Keratinocyte (primary cell): ENCODE measurements around the gene HS3ST2. TPM values are rescaled to one million over a fixed set of nuclear protein-coding genes. Genes with fewer than 3 reads are reported as not detected.
A peak's percentile ranks its signal among the peaks of the same experiment; 100 is the strongest.

Experiments
- DNase-seq: peaks from one replicate; pipeline ENCODE4 v3.0.0-alpha.2; 2011; ENCODE audit warnings: low read depth, missing footprints, low spot score
- FAIRE-seq: peaks from 2 replicates; lab custom pipeline; 2011; peaks lifted over from hg19 to GRCh38; lab: Jason Lieb, UNC
- H2AFZ ChIP-seq: 2 replicates; pipeline ENCODE4 v1.6.0; 2012; ENCODE audit warnings: low read length, control low read depth, inconsistent platforms; ENCODE audit not compliant: control insufficient read depth
- H3K27ac ChIP-seq: 2 replicates; pipeline ENCODE4 v1.5.1; 2011; ENCODE audit warnings: low read length; ENCODE audit not compliant: control insufficient read depth, insufficient read depth
- H3K27me3 ChIP-seq: 3 replicates; pipeline ENCODE4 v1.6.0; 2011; ENCODE audit warnings: low read length; ENCODE audit not compliant: control insufficient read depth, insufficient read depth; ENCODE audit errors: extremely low read depth
- H3K36me3 ChIP-seq, 2 experiments: 2 replicates in 1 of 2; 3 replicates in 1 of 2; pipeline ENCODE4 v1.5.1; 2011; ENCODE audit warnings: low read length in 2 of 2, mild to moderate bottlenecking in 1 of 2; ENCODE audit not compliant: control insufficient read depth in 2 of 2, insufficient read depth in 2 of 2; ENCODE audit errors: extremely low read depth in 1 of 2
- H3K4me1 ChIP-seq: 3 replicates; pipeline ENCODE4 v1.5.1; 2011; ENCODE audit warnings: low read length; ENCODE audit not compliant: control insufficient read depth, insufficient read depth; ENCODE audit errors: extremely low read depth
- H3K4me2 ChIP-seq: 3 replicates; pipeline ENCODE4 v1.6.0; 2011; ENCODE audit warnings: low read depth, low read length; ENCODE audit not compliant: control insufficient read depth, insufficient read depth; ENCODE audit errors: extremely low read depth
- H3K4me3 ChIP-seq, 3 experiments: fragments of 200-600 bp in 1 of 3; sonication (generic) in 1 of 3; 2 replicates in 2 of 3; 3 replicates in 1 of 3; pipeline ENCODE4 v1.5.1; 2011 to 2016; ENCODE audit warnings: low read length in 3 of 3, mild to moderate bottlenecking in 3 of 3, control low read depth in 2 of 3, inconsistent platforms in 1 of 3, low read depth in 1 of 3, mixed read lengths in 1 of 3, mixed run types in 1 of 3, moderate library complexity in 1 of 3; ENCODE audit not compliant: control insufficient read depth in 2 of 3, insufficient read depth in 2 of 3; ENCODE audit errors: extremely low read depth in 1 of 3
- H3K79me2 ChIP-seq: 2 replicates; pipeline ENCODE4 v1.6.0; 2012; ENCODE audit warnings: low read length; ENCODE audit not compliant: control insufficient read depth, insufficient read depth
- H3K9ac ChIP-seq: 3 replicates; pipeline ENCODE4 v1.6.0; 2011; ENCODE audit warnings: low read length; ENCODE audit not compliant: control insufficient read depth, insufficient read depth; ENCODE audit errors: extremely low read depth
- H3K9me1 ChIP-seq: 3 replicates; pipeline ENCODE4 v1.6.0; 2011; ENCODE audit warnings: low read length; ENCODE audit not compliant: control insufficient read depth, insufficient read depth; ENCODE audit errors: extremely low read depth
- H3K9me3 ChIP-seq: 2 replicates; pipeline ENCODE4 v1.5.1; 2012; ENCODE audit warnings: low read depth, low read length; ENCODE audit not compliant: control insufficient read depth
- H4K20me1 ChIP-seq: 3 replicates; pipeline ENCODE4 v1.6.0; 2011; ENCODE audit warnings: low read length; ENCODE audit not compliant: control insufficient read depth, insufficient read depth; ENCODE audit errors: extremely low read depth
- CTCF ChIP-seq, 3 experiments: IDR thresholded peaks in 1 of 3; conservative IDR thresholded peaks in 1 of 3; optimal IDR thresholded peaks in 1 of 3; 2 replicates in 2 of 3; 3 replicates in 1 of 3; pipeline versions ENCODE3 to v1.5.1; 2011; ENCODE audit warnings: low read length in 3 of 3, mild to moderate bottlenecking in 3 of 3, moderate library complexity in 2 of 3, control low read depth in 1 of 3, inconsistent platforms in 1 of 3; ENCODE audit not compliant: insufficient read depth in 2 of 3; ENCODE audit errors: extremely low read depth in 1 of 3
- EZH2 ChIP-seq: IDR thresholded peaks from one replicate; pipeline ENCODE4 v1.6.1; 2012; ENCODE audit warnings: inconsistent platforms, mild to moderate bottlenecking, low read length, moderate library complexity
- dilution Hi-C: fragments of 300-500 bp; cut with MboI; formaldehyde crosslinking; loops from one replicate; pipeline ENCODE4 v1.7.0; 2020; ENCODE audit warnings: low sequenced_read_pairs; ENCODE audit not compliant: extremely low pct_ligation_motif_present
- polyA plus RNA-seq, 5 experiments: library from polyadenylated mRNA; depleted of rRNA in 3 of 5; stranded (reverse) in 3 of 5; stranded (forward) in 1 of 5; unstranded in 1 of 5; fragments of >200 nt; gene quantifications; 1 replicate in 1 of 5; 2 replicates in 3 of 5; 3 replicates in 1 of 5; pipeline versions ENCODE4 v1.2.1 to v1.2.3, GENCODE V29; 2011 to 2012; ENCODE audit warnings: missing spikeins in 2 of 5, low read depth in 1 of 5, low replicate concordance in 1 of 5

Gene HS3ST2
- polyA plus RNA-seq, 1 donor (not counting 4 experiments of a cell fraction or from before 2014, with no cell fraction given) = 6.3 TPM

GRCh38 chr16:22786284-22786683, 27.7 kb upstream of the HS3ST2 start:
- no peak for FAIRE-seq
- Histone ChIP-seq H2AFZ (no peak overlapping the region), H3K4me1 (peaks cover 28% of the 10 kb centered on the region), H3K9ac (no peak overlapping the region), H3K9me1 (no peaks in the 10 kb centered on the region), H3K4me3 (no peak overlapping the region), H3K27me3 (no peaks in the 10 kb centered on the region), H3K4me2 (no peak overlapping the region), H3K79me2 (no peaks in the 10 kb centered on the region), H3K36me3 (no peaks in the 10 kb centered on the region), H3K9me3 (no peaks in the 10 kb centered on the region), H4K20me1 (no peaks in the 10 kb centered on the region), H3K27ac (no peak overlapping the region)
- DNase-seq = no peak
- no peak for TF ChIP-seq CTCF (optimal IDR thresholded peaks at IDR 0.05 in 1 of 3, IDR thresholded peaks at IDR 0.05 in 1 of 3, conservative IDR thresholded peaks at IDR 0.05 in 1 of 3; ENCODE audit: extremely low read depth in 1 of 3, insufficient read depth in 2 of 3, low read length in 3 of 3)
- no peak for TF ChIP-seq EZH2
- dilution Hi-C loops = no loop called here

GRCh38 chr16:22786691-22787090, 27.3 kb upstream of the HS3ST2 start:
- no peaks in the 10 kb centered on the region for H3K9me3 ChIP-seq
- DNase-seq (no peak), FAIRE-seq (no peak)
- no peak overlapping the region for H3K9ac ChIP-seq
- H3K79me2 ChIP-seq = no peaks in the 10 kb centered on the region
- H3K9me1 ChIP-seq = no peaks in the 10 kb centered on the region
- no peaks in the 10 kb centered on the region for H3K27me3 ChIP-seq
- no peaks in the 10 kb centered on the region for H3K36me3 ChIP-seq
- peaks cover 28% of the 10 kb centered on the region for H3K4me1 ChIP-seq
- dilution Hi-C loops = no loop called here
- H3K4me2 ChIP-seq = no peak overlapping the region
- no peaks in the 10 kb centered on the region for H4K20me1 ChIP-seq
- no peak overlapping the region for H3K27ac ChIP-seq
- H2AFZ ChIP-seq = no peak overlapping the region
- no peak overlapping the region for H3K4me3 ChIP-seq
- TF ChIP-seq EZH2 = no peak

- Histone ChIP-seq H2AFZ (no peak overlapping the region), H3K9me3 (no peaks in the 10 kb centered on the region), H3K4me2 (peak overlapping the region; percentile 31), H3K9ac (no peak overlapping the region), H3K27ac (peak overlapping the region; percentile 90), H3K36me3 (no peaks in the 10 kb centered on the region), H4K20me1 (no peaks in the 10 kb centered on the region), H3K9me1 (no peaks in the 10 kb centered on the region), H3K79me2 (no peaks in the 10 kb centered on the region), H3K4me3 (no peak overlapping the region), H3K4me1 (peaks cover 28% of the 10 kb centered on the region), H3K27me3 (no peaks in the 10 kb centered on the region)
- DNase-seq (no peak), FAIRE-seq (peak; percentile 97)
- dilution Hi-C loops = no loop called here
- TF ChIP-seq EZH2 (no peak), CTCF (optimal IDR thresholded peaks at IDR 0.05 in 1 of 3, IDR thresholded peaks at IDR 0.05 in 1 of 3, conservative IDR thresholded peaks at IDR 0.05 in 1 of 3; ENCODE audit: extremely low read depth in 1 of 3, insufficient read depth in 2 of 3, low read length in 3 of 3) (no peak)
Measured at GRCh38 chr16:22787466-22788192, 26.3 kb upstream of the HS3ST2 start.
